ENCODE data around the gene SMIM43. TPM values are rescaled to one million over a fixed set of nuclear protein-coding genes. Genes with fewer than 3 reads are reported as not detected.

Gene SMIM43
- total RNA-seq, 1 experiment from 2014 or later = 0.45 TPM

DNA sequence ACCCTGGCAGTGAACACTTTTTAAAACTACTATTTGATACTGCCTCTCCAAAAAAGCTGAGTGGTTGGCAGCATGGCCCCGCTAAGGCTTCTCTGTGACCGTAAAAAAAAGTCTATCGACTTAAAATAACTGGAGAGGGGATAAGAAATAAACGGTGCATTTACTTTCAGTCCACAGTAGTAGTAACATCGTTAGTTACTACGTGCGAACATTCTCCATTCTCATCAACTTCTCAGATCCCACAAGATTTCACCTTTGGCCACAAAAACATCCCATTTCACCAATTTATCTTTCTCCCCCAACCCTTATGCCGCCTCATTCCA is 35.6 kb upstream of the SMIM43 start:
- Histone ChIP-seq H3K36me3 (ENCODE audit: insufficient read depth, low read length, poor library complexity, severe bottlenecking) (peaks cover 32% of the 10 kb centered on the region), H3K4me1 (ENCODE audit: insufficient read depth, low read length, poor library complexity, severe bottlenecking) (peaks cover 12% of the 10 kb centered on the region), H3K4me3 (ENCODE audit: low read depth, low read length, poor library complexity, severe bottlenecking) (peak overlapping the region; percentile 75), H3K27ac (ENCODE audit: low read depth, low read length, poor library complexity, severe bottlenecking) (peak overlapping the region; percentile 90), H3K9me3 (ENCODE audit: low read depth, low read length, poor library complexity, severe bottlenecking) (no peaks in the 10 kb centered on the region), H3K27me3 (replicated peaks; ENCODE audit: insufficient read depth, low read depth, low read length, poor library complexity) (no peaks in the 10 kb centered on the region)
- POLR2A ChIA-PET (ENCODE audit: low non-redundant PET) = interaction anchor here (1.0 kb wide), 1 partner anchor 35 kb away, joined by 5 read pairs; no protein-coding TSS in a partner anchor
- no peak for DNase-seq (ENCODE audit: low spot score)
- intact Hi-C loops (cut with micrococcal nuclease; ENCODE audit: unreplicated experiment) = no loop called here
- TF ChIP-seq, protein P1, sequence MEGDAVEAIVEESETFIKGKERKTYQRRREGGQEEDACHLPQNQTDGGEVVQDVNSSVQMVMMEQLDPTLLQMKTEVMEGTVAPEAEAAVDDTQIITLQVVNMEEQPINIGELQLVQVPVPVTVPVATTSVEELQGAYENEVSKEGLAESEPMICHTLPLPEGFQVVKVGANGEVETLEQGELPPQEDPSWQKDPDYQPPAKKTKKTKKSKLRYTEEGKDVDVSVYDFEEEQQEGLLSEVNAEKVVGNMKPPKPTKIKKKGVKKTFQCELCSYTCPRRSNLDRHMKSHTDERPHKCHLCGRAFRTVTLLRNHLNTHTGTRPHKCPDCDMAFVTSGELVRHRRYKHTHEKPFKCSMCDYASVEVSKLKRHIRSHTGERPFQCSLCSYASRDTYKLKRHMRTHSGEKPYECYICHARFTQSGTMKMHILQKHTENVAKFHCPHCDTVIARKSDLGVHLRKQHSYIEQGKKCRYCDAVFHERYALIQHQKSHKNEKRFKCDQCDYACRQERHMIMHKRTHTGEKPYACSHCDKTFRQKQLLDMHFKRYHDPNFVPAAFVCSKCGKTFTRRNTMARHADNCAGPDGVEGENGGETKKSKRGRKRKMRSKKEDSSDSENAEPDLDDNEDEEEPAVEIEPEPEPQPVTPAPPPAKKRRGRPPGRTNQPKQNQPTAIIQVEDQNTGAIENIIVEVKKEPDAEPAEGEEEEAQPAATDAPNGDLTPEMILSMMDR (conservative IDR thresholded peaks at IDR 0.05; ENCODE audit: low read depth, low read length) = no peak
- BruUV-seq (replicated peaks) = TSS peak; percentile 100
- CTCF ChIA-PET = no interaction called here

DNA sequence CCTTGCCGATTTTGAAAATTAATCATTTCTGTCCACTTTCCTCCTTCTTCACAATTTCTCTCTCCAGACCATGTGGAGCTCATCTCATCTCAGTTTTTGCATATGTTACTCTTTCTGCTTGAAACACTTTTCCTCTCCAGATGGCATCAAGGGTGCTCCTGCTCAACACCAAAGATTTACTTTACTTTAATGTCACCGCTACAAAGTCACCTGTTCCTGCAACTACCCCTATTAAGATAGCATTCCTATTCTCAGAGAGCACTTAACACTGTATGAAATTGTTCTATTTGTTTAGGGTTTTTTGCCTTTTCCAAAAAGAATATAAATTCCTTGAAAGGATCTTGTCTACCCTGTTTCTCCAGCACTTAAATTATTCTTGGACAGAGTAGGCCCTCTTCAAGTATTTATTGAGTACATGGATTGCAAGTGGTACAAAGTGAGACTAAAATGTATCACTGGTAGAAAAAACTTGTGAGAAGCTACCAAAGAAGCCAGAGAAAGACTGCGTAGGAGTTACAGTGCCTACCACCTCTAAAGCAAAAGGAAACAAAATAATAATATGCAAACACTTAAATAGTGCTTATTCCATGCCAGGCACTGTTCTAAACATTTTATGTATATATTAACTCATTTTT is 35.0 kb upstream of the SMIM43 start:
- intact Hi-C loops (cut with micrococcal nuclease; ENCODE audit: unreplicated experiment) = no loop called here
- Histone ChIP-seq H3K27me3 (replicated peaks; ENCODE audit: insufficient read depth, low read depth, low read length, poor library complexity) (no peaks in the 10 kb centered on the region), H3K4me3 (ENCODE audit: low read depth, low read length, poor library complexity, severe bottlenecking) (no peak overlapping the region), H3K36me3 (ENCODE audit: insufficient read depth, low read length, poor library complexity, severe bottlenecking) (peaks cover 26% of the 10 kb centered on the region), H3K4me1 (ENCODE audit: insufficient read depth, low read length, poor library complexity, severe bottlenecking) (peaks cover 12% of the 10 kb centered on the region), H3K27ac (ENCODE audit: low read depth, low read length, poor library complexity, severe bottlenecking) (no peak overlapping the region), H3K9me3 (ENCODE audit: low read depth, low read length, poor library complexity, severe bottlenecking) (no peaks in the 10 kb centered on the region)
- no peak for DNase-seq (ENCODE audit: low spot score)
- BruUV-seq (replicated peaks) = no TSS peak
- POLR2A ChIA-PET (ENCODE audit: low non-redundant PET) = no interaction called here
- CTCF ChIA-PET = no interaction called here
- TF ChIP-seq EZH2 (IDR thresholded peaks at IDR 0.05; ENCODE audit: borderline replicate concordance, low read depth, low read length, poor library complexity, severe bottlenecking) = no peak
- TF ChIP-seq, protein P1 (conservative IDR thresholded peaks at IDR 0.05; ENCODE audit: low read depth, low read length) = no peak

DNA sequence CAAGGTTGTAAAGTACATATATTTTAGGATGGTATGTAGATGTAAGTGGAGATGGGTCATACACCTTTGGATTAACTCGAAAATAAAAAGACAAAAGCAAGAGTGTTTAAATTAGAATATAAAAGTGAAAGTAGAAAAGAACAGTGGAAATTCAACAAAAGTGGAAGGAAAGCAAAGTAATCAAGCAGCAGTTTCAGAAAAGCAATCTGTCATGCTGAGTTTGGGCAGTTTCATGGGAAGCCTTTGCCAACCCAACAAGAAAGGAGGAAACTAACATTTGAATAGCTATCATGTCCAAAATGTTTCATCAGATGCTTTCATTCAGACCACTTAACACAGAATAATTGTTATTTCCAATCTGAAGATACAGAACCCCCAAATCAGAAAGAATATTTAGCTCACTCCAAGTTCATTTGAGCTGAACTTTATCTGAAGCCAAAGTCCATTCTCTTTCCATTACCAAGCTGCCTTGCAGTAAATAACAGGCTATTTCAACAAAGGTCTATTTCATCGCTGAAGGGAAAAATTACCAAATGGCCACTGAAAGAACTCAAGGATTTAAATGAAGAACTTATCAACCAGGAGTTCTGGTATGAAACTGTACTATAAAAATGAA is 34.4 kb upstream of the SMIM43 start:
- Histone ChIP-seq H3K27ac (ENCODE audit: low read depth, low read length, poor library complexity, severe bottlenecking) (no peak overlapping the region), H3K36me3 (ENCODE audit: insufficient read depth, low read length, poor library complexity, severe bottlenecking) (peaks cover 19% of the 10 kb centered on the region), H3K4me3 (ENCODE audit: low read depth, low read length, poor library complexity, severe bottlenecking) (no peak overlapping the region), H3K9me3 (ENCODE audit: low read depth, low read length, poor library complexity, severe bottlenecking) (no peaks in the 10 kb centered on the region), H3K4me1 (ENCODE audit: insufficient read depth, low read length, poor library complexity, severe bottlenecking) (peaks cover 13% of the 10 kb centered on the region), H3K27me3 (replicated peaks; ENCODE audit: insufficient read depth, low read depth, low read length, poor library complexity) (no peaks in the 10 kb centered on the region)
- ChIA-PET CTCF (no interaction called here), POLR2A (ENCODE audit: low non-redundant PET) (no interaction called here)
- intact Hi-C loops (cut with micrococcal nuclease; ENCODE audit: unreplicated experiment) = no loop called here
- DNase-seq (ENCODE audit: low spot score) = no peak
- BruUV-seq (replicated peaks) = no TSS peak
- TF ChIP-seq EZH2 (IDR thresholded peaks at IDR 0.05; ENCODE audit: borderline replicate concordance, low read depth, low read length, poor library complexity, severe bottlenecking) = no peak
- TF ChIP-seq, protein P1 (conservative IDR thresholded peaks at IDR 0.05; ENCODE audit: low read depth, low read length) = no peak

Data from A673 (cell line).